ENCODE results near the gene BEND5. TPM values are rescaled to one million over a fixed set of nuclear protein-coding genes. Genes with fewer than 3 reads are reported as not detected.

The BEND5 gene
- total and polyA plus RNA-seq, 2 of the 13 experiments (the other 11 are each of a cell fraction or from before 2014, with no cell fraction given): 0.11 TPM; not detected in 1

DNA sequence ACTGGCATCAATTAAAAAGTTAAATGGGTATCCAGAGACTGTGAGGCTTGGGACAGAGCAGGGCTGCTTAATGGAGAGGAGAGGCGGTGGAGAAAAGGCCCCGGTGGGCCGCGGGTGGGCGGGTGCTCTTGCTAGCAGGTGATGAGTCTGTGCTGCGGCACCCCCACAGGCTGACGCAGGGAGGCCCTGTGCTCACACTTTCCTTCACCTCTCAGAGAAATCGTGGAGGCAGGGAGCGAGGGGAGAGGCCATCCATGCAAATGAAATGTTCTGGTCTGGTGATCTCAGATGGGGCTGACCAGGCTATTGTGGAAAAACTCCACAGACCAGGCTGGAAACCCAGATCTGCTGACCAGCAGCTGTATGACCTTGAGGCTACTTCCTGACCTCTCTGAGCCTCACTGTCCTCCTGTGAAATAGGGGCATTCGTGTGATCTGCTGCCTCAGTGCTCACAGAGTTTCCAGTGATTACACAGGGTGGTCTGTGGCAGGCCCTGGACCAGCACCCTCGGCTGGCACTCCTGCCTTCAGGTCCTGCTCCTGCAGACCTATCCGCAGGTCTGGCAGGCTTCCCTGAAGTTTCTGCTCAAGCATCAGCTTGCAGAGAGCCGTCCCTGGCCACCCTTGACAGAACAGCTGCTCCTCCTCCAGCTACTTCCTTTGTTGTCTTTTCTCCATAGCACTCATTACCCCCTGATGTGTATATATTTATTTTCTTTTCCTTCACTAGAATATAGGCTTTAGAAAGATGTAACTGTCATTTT, 89.2 kb downstream of the BEND5 start:
- Histone ChIP-seq H3K9ac (ENCODE audit: insufficient read depth, low read depth, low read length) (no peak overlapping the region), H3K4me2 (ENCODE audit: low read depth, low read length) (no peak overlapping the region), H3K27ac (ENCODE audit: extremely low read length, insufficient read depth, low read length) (no peak overlapping the region), H3K4me1 (ENCODE audit: insufficient read depth, low read length) (no peaks in the 10 kb centered on the region), H3K36me3 (replicated peaks in 1 of 2; ENCODE audit: control insufficient read depth in 1 of 2, insufficient read depth in 2 of 2, low read length in 2 of 2) (no peaks in the 10 kb centered on the region), H3K79me2 (ENCODE audit: insufficient read depth, low read length) (no peaks in the 10 kb centered on the region), H3K9me3 (ENCODE audit: low read length) (no peaks in the 10 kb centered on the region), H4K20me1 (ENCODE audit: insufficient read depth, low read length) (no peaks in the 10 kb centered on the region), H3K4me3 (replicated peaks in 1 of 3; ENCODE audit: insufficient read depth in 1 of 3, low read depth in 2 of 3, low read length in 3 of 3) (no peak overlapping the region), H3K27me3 (ENCODE audit: control insufficient read depth in 1 of 2, insufficient read depth in 2 of 2, low read length in 2 of 2) (no peaks in the 10 kb centered on the region; a peak in 1 of 5 replicates), H2AFZ (ENCODE audit: low read length) (no peak overlapping the region)
- FAIRE-seq: no peak
- CTCF ChIA-PET (ENCODE audit: low intra/inter-chr PET ratio, low total read pairs): no interaction called here
- POLR2A ChIA-PET: no interaction called here
- intact Hi-C loops (cut with micrococcal nuclease; ENCODE audit: unreplicated experiment): no loop called here
- in situ Hi-C loops (cut with HindIII; ENCODE audit: extremely low pct_ligation_motif_present, low pct_unique_long_range_greater_than_20kb): no loop called here
- no TSS peak for BruUV-seq (replicated peaks)
- no peak for DNase-seq (ENCODE audit: low spot score)
- no peak for ATAC-seq
- TF ChIP-seq NFE2L2 (IDR thresholded peaks at IDR 0.05; ENCODE audit: low read length) (no peak), MAFG (CRISPR knock-in tag; IDR thresholded peaks at IDR 0.05) (no peak), HNF4G (IDR thresholded peaks at IDR 0.05; ENCODE audit: borderline replicate concordance, low read depth, low read length) (no peak), HNF4G (CRISPR knock-in tag; IDR thresholded peaks at IDR 0.05; ENCODE audit: borderline replicate concordance, low read depth) (no peak), ZNF468 (CRISPR knock-in tag; IDR thresholded peaks at IDR 0.05) (no peak), ZNF383 (CRISPR knock-in tag; IDR thresholded peaks at IDR 0.05; ENCODE audit: borderline replicate concordance) (no peak), ATF7 (IDR thresholded peaks at IDR 0.05) (no peak), ATF7 (CRISPR knock-in tag; IDR thresholded peaks at IDR 0.05) (no peak), RBFOX2 (IDR thresholded peaks at IDR 0.05; ENCODE audit: low read depth, low read length) (no peak), ZNF670 (CRISPR knock-in tag; IDR thresholded peaks at IDR 0.05; ENCODE audit: borderline replicate concordance) (no peak), ATF1 (CRISPR knock-in tag; IDR thresholded peaks at IDR 0.05) (no peak), SIX4 (CRISPR knock-in tag; IDR thresholded peaks at IDR 0.05) (no peak), BORCS8-MEF2B (CRISPR knock-in tag; IDR thresholded peaks at IDR 0.05) (no peak), MEIS1 (CRISPR knock-in tag; IDR thresholded peaks at IDR 0.05; ENCODE audit: borderline replicate concordance) (no peak), IRX3 (CRISPR knock-in tag; IDR thresholded peaks at IDR 0.05; ENCODE audit: borderline replicate concordance, low read depth) (no peak), CEBPG (CRISPR knock-in tag; IDR thresholded peaks at IDR 0.05) (no peak), HNRNPUL1 (IDR thresholded peaks at IDR 0.05; ENCODE audit: low read depth, low read length) (no peak), ZNF552 (CRISPR knock-in tag; IDR thresholded peaks at IDR 0.05; ENCODE audit: borderline replicate concordance) (no peak), KLF13 (CRISPR knock-in tag; IDR thresholded peaks at IDR 0.05) (no peak)
- TF ChIP-seq, protein P1, sequence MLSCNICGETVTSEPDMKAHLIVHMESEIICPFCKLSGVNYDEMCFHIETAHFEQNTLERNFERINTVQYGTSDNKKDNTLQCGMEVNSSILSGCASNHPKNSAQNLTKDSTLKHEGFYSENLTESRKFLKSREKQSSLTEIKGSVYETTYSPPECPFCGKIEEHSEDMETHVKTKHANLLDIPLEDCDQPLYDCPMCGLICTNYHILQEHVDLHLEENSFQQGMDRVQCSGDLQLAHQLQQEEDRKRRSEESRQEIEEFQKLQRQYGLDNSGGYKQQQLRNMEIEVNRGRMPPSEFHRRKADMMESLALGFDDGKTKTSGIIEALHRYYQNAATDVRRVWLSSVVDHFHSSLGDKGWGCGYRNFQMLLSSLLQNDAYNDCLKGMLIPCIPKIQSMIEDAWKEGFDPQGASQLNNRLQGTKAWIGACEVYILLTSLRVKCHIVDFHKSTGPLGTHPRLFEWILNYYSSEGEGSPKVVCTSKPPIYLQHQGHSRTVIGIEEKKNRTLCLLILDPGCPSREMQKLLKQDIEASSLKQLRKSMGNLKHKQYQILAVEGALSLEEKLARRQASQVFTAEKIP (CRISPR knock-in tag; IDR thresholded peaks at IDR 0.05; ENCODE audit: borderline replicate concordance): no peak
- TF ChIP-seq, protein P2, sequence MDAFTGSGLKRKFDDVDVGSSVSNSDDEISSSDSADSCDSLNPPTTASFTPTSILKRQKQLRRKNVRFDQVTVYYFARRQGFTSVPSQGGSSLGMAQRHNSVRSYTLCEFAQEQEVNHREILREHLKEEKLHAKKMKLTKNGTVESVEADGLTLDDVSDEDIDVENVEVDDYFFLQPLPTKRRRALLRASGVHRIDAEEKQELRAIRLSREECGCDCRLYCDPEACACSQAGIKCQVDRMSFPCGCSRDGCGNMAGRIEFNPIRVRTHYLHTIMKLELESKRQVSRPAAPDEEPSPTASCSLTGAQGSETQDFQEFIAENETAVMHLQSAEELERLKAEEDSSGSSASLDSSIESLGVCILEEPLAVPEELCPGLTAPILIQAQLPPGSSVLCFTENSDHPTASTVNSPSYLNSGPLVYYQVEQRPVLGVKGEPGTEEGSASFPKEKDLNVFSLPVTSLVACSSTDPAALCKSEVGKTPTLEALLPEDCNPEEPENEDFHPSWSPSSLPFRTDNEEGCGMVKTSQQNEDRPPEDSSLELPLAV (CRISPR knock-in tag; conservative IDR thresholded peaks at IDR 0.05; ENCODE audit: low read depth): no peak
- WGBS (ENCODE audit: low lambda C conversion rate): 32% methylated on average over 4 of the region's 13 CpGs

All from HepG2 (cell line).